Loucy (cell line): Measurements from ENCODE around the gene PROSER2.

Source experiments
- EZH2phosphoT487 ChIP-seq: fragments of 200-600 bp; IDR thresholded peaks from 2 replicates; pipeline ENCODE4 v1.6.1; 2018; ENCODE audit warnings: antibody characterized with exemption, mild to moderate bottlenecking, moderate library complexity, borderline replicate concordance
- TF ChIP-seq, protein P1 (sequence below): fragments of 200-600 bp; sonication (generic); conservative IDR thresholded peaks from 2 replicates; pipeline ENCODE4 v1.5.1; 2014; ENCODE audit warnings: mild to moderate bottlenecking, antibody characterized with exemption, low read length

DNA sequence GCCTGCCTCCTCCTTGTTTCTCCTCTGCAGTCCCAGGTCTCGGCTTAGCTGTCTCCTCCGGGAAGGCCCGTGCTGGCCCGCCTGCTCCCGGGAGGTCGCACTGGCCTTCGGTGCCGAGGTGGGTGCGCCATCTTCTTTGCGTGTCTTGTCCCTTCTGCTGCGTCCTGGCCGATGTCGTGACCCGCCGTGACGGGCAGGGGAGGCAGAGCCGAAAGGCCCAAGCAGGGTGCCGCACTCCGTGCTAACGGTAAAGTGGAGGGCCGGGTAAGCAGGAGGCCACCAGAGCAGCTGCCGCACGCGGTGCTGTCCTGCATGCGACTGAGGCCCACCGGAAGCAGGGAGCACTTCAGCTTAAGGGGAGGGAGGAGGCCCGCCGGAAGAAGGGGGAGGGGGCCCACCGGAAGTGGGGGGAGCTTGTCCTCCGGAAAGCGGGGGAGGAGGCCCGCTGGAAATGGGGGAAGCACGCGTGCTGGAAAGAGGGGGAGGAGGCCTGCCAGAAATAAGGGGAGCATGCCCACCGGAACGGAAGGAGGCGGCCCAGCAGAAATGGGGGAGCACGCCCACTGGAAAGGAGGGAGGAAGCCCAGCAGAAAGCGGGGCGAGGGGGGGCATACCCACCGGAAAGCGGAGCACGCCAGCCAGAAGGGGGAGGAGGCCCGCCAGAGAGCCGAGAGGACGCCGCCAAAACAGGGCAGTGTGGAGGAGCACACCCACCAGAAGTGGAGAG is 71.4 kb downstream of the PROSER2 start:
- TF ChIP-seq, protein P1, sequence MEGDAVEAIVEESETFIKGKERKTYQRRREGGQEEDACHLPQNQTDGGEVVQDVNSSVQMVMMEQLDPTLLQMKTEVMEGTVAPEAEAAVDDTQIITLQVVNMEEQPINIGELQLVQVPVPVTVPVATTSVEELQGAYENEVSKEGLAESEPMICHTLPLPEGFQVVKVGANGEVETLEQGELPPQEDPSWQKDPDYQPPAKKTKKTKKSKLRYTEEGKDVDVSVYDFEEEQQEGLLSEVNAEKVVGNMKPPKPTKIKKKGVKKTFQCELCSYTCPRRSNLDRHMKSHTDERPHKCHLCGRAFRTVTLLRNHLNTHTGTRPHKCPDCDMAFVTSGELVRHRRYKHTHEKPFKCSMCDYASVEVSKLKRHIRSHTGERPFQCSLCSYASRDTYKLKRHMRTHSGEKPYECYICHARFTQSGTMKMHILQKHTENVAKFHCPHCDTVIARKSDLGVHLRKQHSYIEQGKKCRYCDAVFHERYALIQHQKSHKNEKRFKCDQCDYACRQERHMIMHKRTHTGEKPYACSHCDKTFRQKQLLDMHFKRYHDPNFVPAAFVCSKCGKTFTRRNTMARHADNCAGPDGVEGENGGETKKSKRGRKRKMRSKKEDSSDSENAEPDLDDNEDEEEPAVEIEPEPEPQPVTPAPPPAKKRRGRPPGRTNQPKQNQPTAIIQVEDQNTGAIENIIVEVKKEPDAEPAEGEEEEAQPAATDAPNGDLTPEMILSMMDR: no peak
- no peak for TF ChIP-seq EZH2phosphoT487
